HG03571 (cell line): ENCODE data around the gene TMEM63C.
"Not testable (repeated sequence)": the region's sequence is repeated elsewhere in the genome, so short reads cannot be mapped to it uniquely, and the experiment has no call there.

Source experiments
- ATAC-seq: cut with Tn5 transposase; IDR thresholded peaks from one replicate; pipeline ENCODE4 v1.9.1; 2021; ENCODE audit not compliant: unreplicated experiment

Gene TMEM63C

GRCh38 chr14:77275601-77276017, 94.0 kb downstream of the TMEM63C start:
- no peak for ATAC-seq

- ATAC-seq: no peak
These were observed 94.8 kb downstream of the TMEM63C start for GRCh38 chr14:77276295-77276935.

- no peak for ATAC-seq
These were observed 95.4 kb downstream of the TMEM63C start for GRCh38 chr14:77276959-77277358.

- no peak for ATAC-seq
These were observed 97.0 kb downstream of the TMEM63C start for GRCh38 chr14:77278461-77279230.

- no peak for ATAC-seq
These were observed 98.1 kb downstream of the TMEM63C start for GRCh38 chr14:77279719-77280118.

- not testable (repeated sequence) for ATAC-seq
These were observed 99.3 kb downstream of the TMEM63C start for GRCh38 chr14:77280921-77281320.

GRCh38 chr14:77281852-77282410, 100.3 kb downstream of the TMEM63C start:
- no peak for ATAC-seq

GRCh38 chr14:77284066-77284465, 102.5 kb downstream of the TMEM63C start:
- no peak for ATAC-seq

GRCh38 chr14:77284466-77284865, 102.9 kb downstream of the TMEM63C start:
- ATAC-seq: no peak

- no peak for ATAC-seq
These were observed 105.0 kb downstream of the TMEM63C start for GRCh38 chr14:77286576-77286975.

GRCh38 chr14:77290705-77291104, 109.1 kb downstream of the TMEM63C start:
- ATAC-seq: no peak

- no peak for ATAC-seq
These were observed 114.6 kb downstream of the TMEM63C start for GRCh38 chr14:77296155-77296554.

GRCh38 chr14:77296906-77297305, 115.3 kb downstream of the TMEM63C start:
- no peak for ATAC-seq

- ATAC-seq: no peak
These were observed 118.2 kb downstream of the TMEM63C start for GRCh38 chr14:77299771-77300170.

- no peak for ATAC-seq
These were observed 119.5 kb downstream of the TMEM63C start for GRCh38 chr14:77301103-77301502.

GRCh38 chr14:77302926-77303325, 121.3 kb downstream of the TMEM63C start:
- no peak for ATAC-seq

- ATAC-seq: no peak
These were observed 122.0 kb downstream of the TMEM63C start for GRCh38 chr14:77303417-77304156.

GRCh38 chr14:77305696-77306095, 124.1 kb downstream of the TMEM63C start:
- no peak for ATAC-seq

- no peak for ATAC-seq
These were observed 124.8 kb downstream of the TMEM63C start for GRCh38 chr14:77306416-77306815.

- ATAC-seq: no peak
These were observed 125.4 kb downstream of the TMEM63C start for GRCh38 chr14:77306851-77307496.
